ENCODE data around the gene PHKB.
A peak's percentile ranks its signal among the peaks of the same experiment; 100 is the strongest.

PHKB gene

GRCh38 chr16:47604306-47604705 is 143.2 kb downstream of the PHKB start:
- TF ChIP-seq, protein P1, sequence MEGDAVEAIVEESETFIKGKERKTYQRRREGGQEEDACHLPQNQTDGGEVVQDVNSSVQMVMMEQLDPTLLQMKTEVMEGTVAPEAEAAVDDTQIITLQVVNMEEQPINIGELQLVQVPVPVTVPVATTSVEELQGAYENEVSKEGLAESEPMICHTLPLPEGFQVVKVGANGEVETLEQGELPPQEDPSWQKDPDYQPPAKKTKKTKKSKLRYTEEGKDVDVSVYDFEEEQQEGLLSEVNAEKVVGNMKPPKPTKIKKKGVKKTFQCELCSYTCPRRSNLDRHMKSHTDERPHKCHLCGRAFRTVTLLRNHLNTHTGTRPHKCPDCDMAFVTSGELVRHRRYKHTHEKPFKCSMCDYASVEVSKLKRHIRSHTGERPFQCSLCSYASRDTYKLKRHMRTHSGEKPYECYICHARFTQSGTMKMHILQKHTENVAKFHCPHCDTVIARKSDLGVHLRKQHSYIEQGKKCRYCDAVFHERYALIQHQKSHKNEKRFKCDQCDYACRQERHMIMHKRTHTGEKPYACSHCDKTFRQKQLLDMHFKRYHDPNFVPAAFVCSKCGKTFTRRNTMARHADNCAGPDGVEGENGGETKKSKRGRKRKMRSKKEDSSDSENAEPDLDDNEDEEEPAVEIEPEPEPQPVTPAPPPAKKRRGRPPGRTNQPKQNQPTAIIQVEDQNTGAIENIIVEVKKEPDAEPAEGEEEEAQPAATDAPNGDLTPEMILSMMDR (IDR thresholded peaks at IDR 0.05; ENCODE audit: low read depth, low read length), result no peak
- DNase-seq (ENCODE audit: low read depth in 2 of 2), result no peak
- H3K4me3 ChIP-seq (replicated peaks in 1 of 2; ENCODE audit: low read depth in 2 of 2, low read length in 2 of 2), result no peak overlapping the region

DNA sequence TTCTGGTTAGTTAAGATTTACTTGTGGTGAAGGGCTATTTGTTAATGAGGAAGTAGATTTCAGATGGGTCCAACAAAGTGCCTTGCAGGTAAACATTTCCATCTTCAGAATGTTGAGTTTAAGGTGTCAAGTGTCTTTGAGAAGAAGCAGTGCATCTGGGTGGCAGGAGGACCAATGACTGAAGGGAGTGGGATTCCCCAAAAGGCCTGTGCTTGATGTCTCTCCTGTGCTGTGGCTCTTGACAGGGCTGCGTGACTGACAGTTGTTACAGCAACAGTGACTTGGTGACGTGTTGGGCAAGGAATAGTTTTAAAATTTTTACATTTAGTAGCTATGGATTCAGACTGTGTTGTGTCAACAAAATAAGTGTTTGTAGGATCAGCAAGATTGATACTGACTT is 149.9 kb downstream of the PHKB start:
- H3K4me3 ChIP-seq (replicated peaks in 1 of 2; ENCODE audit: low read depth in 2 of 2, low read length in 2 of 2), result no peak overlapping the region
- DNase-seq (ENCODE audit: low read depth in 2 of 2), result no peak
- TF ChIP-seq, protein P1 (IDR thresholded peaks at IDR 0.05; ENCODE audit: low read depth, low read length), result no peak

DNA sequence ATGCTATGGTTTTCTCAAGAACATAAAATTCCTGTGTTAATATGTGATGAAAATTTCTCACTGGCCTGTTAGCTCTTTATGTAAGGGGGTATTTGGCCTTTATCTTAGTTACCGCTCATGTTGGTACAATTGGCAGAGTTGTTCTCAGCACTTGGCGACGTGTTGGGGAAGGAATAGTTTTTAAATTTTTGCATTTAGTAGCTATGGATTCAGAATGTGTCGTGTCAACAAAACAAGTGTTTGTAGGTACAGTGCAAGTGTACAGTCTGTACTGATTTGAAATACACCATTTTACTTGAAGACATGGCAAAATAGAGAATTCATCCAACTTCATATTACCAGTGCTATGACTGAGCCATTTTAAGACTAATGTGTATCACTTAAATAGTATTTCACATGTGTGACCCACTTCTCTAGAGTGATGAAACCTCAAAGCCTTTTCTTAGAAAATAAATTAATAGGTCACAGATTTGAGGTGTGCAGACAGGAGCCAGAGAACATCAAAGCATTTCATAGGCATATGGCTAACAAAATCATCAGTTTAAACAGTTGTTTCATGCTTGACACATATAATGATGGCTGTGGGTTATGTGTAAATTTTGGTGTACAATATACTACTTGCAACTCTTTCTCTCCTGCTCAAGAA is 150.8 kb downstream of the PHKB start:
- TF ChIP-seq, protein P1 (IDR thresholded peaks at IDR 0.05; ENCODE audit: low read depth, low read length), result no peak
- no peak overlapping the region for H3K4me3 ChIP-seq (replicated peaks in 1 of 2; ENCODE audit: low read depth in 2 of 2, low read length in 2 of 2)
- DNase-seq (ENCODE audit: low read depth in 2 of 2), result no peak

GRCh38 chr16:47612711-47613110 is 151.6 kb downstream of the PHKB start:
- no peak overlapping the region for H3K4me3 ChIP-seq (replicated peaks in 1 of 2; ENCODE audit: low read depth in 2 of 2, low read length in 2 of 2)
- TF ChIP-seq, protein P1 (IDR thresholded peaks at IDR 0.05; ENCODE audit: low read depth, low read length), result no peak
- peak in 1 of 2 donors; percentile 21 for DNase-seq (ENCODE audit: low read depth in 2 of 2)

GRCh38 chr16:47613251-47613650 is 152.1 kb downstream of the PHKB start:
- TF ChIP-seq, protein P1 (IDR thresholded peaks at IDR 0.05; ENCODE audit: low read depth, low read length), result no peak
- H3K4me3 ChIP-seq (replicated peaks in 1 of 2; ENCODE audit: low read depth in 2 of 2, low read length in 2 of 2), result no peak overlapping the region
- peak in 1 of 2 donors; percentile 11 for DNase-seq (ENCODE audit: low read depth in 2 of 2)

DNA sequence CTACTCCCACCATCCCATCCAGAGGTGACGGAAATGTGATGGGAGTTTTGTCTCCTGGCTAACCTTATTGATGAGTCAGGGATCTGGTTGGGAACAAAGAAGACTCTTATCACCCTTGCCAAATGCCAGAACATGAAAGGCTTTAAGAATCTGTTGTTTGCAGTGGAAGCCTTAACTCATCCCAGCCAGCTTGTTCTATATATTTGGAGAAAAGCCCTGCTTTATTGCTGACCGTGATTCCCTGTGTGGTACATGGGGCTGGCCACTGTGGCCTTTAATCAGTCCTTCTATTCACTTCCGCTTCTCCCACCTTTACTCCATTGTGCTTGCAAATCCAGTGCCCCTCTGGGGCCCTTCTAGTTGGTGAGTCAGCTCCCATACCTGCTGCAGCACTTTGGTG is 156.6 kb downstream of the PHKB start:
- TF ChIP-seq, protein P1 (IDR thresholded peaks at IDR 0.05; ENCODE audit: low read depth, low read length), result no peak
- H3K4me3 ChIP-seq (replicated peaks in 1 of 2; ENCODE audit: low read depth in 2 of 2, low read length in 2 of 2), result no peak overlapping the region
- peak in 1 of 2 donors; percentile 10 for DNase-seq (ENCODE audit: low read depth in 2 of 2)
